Activated B cell treated with CpG ODN at 0.5 μM for 24 hours (primary cell): ENCODE results near the gene GPR50. TPM values are rescaled to one million over a fixed set of nuclear protein-coding genes. Genes with fewer than 3 reads are reported as not detected.

Source experiments
- ATAC-seq: fragments of 200-7000 bp; cut with Tn5 transposase; one replicate; pipeline ENCODE4 v1.10.0; 2021; ENCODE audit warnings: low read depth, mild to moderate bottlenecking, moderate library complexity
- CTCF ChIA-PET: fragments of 350-600 bp; sonication (Branson Sonifier 250); formaldehyde crosslinking; loops from one replicate; lab custom pipeline; 2021; ENCODE audit warnings: antibody characterized with exemption; lab: Charles Lee
- POLR2A ChIA-PET: fragments of 350-600 bp; sonication (Branson Sonifier 250); formaldehyde crosslinking; loops from one replicate; lab custom pipeline; 2021; ENCODE audit warnings: antibody characterized with exemption; lab: Charles Lee
- DNase-seq: peaks from one replicate; pipeline ENCODE4 v3.0.0; 2022
- H3K27ac Mint-ChIP-seq: one replicate; pipeline ENCODE4 v1.8.0; 2020; ENCODE audit warnings: mixed read lengths
- H3K27me3 Mint-ChIP-seq: one replicate; pipeline ENCODE4 v1.8.0; 2021; ENCODE audit warnings: mixed read lengths
- H3K36me3 Mint-ChIP-seq: one replicate; pipeline ENCODE4 v1.8.0; 2021; ENCODE audit warnings: low read depth, mixed read lengths
- H3K4me1 Mint-ChIP-seq: one replicate; pipeline ENCODE4 v1.8.0; 2021; ENCODE audit warnings: mixed read lengths
- H3K4me3 Mint-ChIP-seq: one replicate; pipeline ENCODE4 v1.8.0; 2020; ENCODE audit warnings: mild to moderate bottlenecking, mixed read lengths
- H3K9me3 Mint-ChIP-seq: one replicate; pipeline ENCODE4 v1.8.0; 2020; ENCODE audit warnings: mixed read lengths
- CTCF ChIP-seq: fragments of 200-600 bp; IDR thresholded peaks from one replicate; pipeline ENCODE4 v1.8.0; 2022; ENCODE audit warnings: antibody characterized with exemption, mild to moderate bottlenecking
- intact Hi-C: fragments of 100-400 bp; cut with micrococcal nuclease; formaldehyde crosslinking; loops from one replicate; pipeline ENCODE4 v1.15.1; 2024
- total RNA-seq: library from RNA; stranded (reverse); gene quantifications from 2 replicates; pipeline ENCODE4 v1.2.3, GENCODE V29; 2022

Gene GPR50
- total RNA-seq, 1 donor from 2014 or later: not detected

- Mint-ChIP-seq H3K4me3 (no peak overlapping the region), H3K27ac (no peak overlapping the region), H3K27me3 (peaks cover 2% of the 10 kb centered on the region), H3K9me3 (peaks cover 2% of the 10 kb centered on the region), H3K36me3 (no peaks in the 10 kb centered on the region), H3K4me1 (no peaks in the 10 kb centered on the region)
- TF ChIP-seq CTCF: no peak
- DNase-seq: no peak
- intact Hi-C loops: no loop called here
- no peak for ATAC-seq
- POLR2A ChIA-PET: no interaction called here
- CTCF ChIA-PET: no interaction called here
Observed at GRCh38 chrX:151155234-151155633, 21.1 kb upstream of the GPR50 start.

- H3K36me3 Mint-ChIP-seq: no peaks in the 10 kb centered on the region
- ATAC-seq (no peak), DNase-seq (no peak)
- no peak for TF ChIP-seq CTCF
- intact Hi-C loops: no loop called here
- no peak overlapping the region for H3K27ac Mint-ChIP-seq
- POLR2A ChIA-PET: no interaction called here
- no peak overlapping the region for H3K4me3 Mint-ChIP-seq
- peaks cover 2% of the 10 kb centered on the region for H3K9me3 Mint-ChIP-seq
- CTCF ChIA-PET: no interaction called here
- H3K4me1 Mint-ChIP-seq: no peaks in the 10 kb centered on the region
- H3K27me3 Mint-ChIP-seq: peaks cover 12% of the 10 kb centered on the region
Observed at GRCh38 chrX:151161690-151162089, 14.7 kb upstream of the GPR50 start.

GRCh38 chrX:151167791-151168345, 8.5 kb upstream of the GPR50 start:
- Mint-ChIP-seq H3K4me1 (no peaks in the 10 kb centered on the region), H3K27me3 (peaks cover 7% of the 10 kb centered on the region), H3K9me3 (no peaks in the 10 kb centered on the region), H3K36me3 (no peaks in the 10 kb centered on the region), H3K27ac (no peak overlapping the region), H3K4me3 (no peak overlapping the region)
- ATAC-seq (no peak), DNase-seq (no peak)
- TF ChIP-seq CTCF: no peak
- ChIA-PET CTCF (no interaction called here), POLR2A (no interaction called here)
- intact Hi-C loops: no loop called here

- CTCF ChIA-PET: no interaction called here
- no peak for TF ChIP-seq CTCF
- ATAC-seq (no peak), DNase-seq (no peak)
- Mint-ChIP-seq H3K27ac (no peak overlapping the region), H3K9me3 (no peaks in the 10 kb centered on the region), H3K27me3 (peaks cover 2% of the 10 kb centered on the region), H3K36me3 (no peaks in the 10 kb centered on the region), H3K4me3 (no peak overlapping the region), H3K4me1 (no peaks in the 10 kb centered on the region)
- intact Hi-C loops: no loop called here
- POLR2A ChIA-PET: no interaction called here
Observed at GRCh38 chrX:151169783-151170182, 6.6 kb upstream of the GPR50 start.

GRCh38 chrX:151174581-151175282, 1.7 kb upstream of the GPR50 start:
- POLR2A ChIA-PET: no interaction called here
- CTCF ChIA-PET: no interaction called here
- no peaks in the 10 kb centered on the region for H3K36me3 Mint-ChIP-seq
- peaks cover 7% of the 10 kb centered on the region for H3K4me1 Mint-ChIP-seq
- peaks cover 7% of the 10 kb centered on the region for H3K27me3 Mint-ChIP-seq
- no peak overlapping the region for H3K4me3 Mint-ChIP-seq
- no peak for DNase-seq
- ATAC-seq: no peak
- TF ChIP-seq CTCF: no peak
- intact Hi-C loops: no loop called here
- no peak overlapping the region for H3K27ac Mint-ChIP-seq
- no peaks in the 10 kb centered on the region for H3K9me3 Mint-ChIP-seq
